GM12892 (cell line): ENCODE measurements around the gene DLST.

Experiments used
- POLR2A ChIP-seq: IDR thresholded peaks from 2 replicates; pipeline ENCODE4 v1.6.1; 2011; ENCODE audit warnings: low read depth, low read length, control low read depth
- POLR2AphosphoS5 ChIP-seq: IDR thresholded peaks from 2 replicates; pipeline ENCODE4 v1.6.1; 2011; ENCODE audit warnings: low read depth, low read length, control low read depth

GRCh38 chr14:74879427-74880182 lies 2.1 kb upstream of the DLST start:
- TF ChIP-seq POLR2A: no peak
- TF ChIP-seq POLR2AphosphoS5: no peak
